OCI-LY1 (cell line): ENCODE results near the gene CLDN20.

Experiments
- H2AFZ ChIP-seq: fragments of 200-600 bp; sonication (generic), shearing (Covaris generic); 2 replicates; pipeline ENCODE4 v1.6.0; 2014; ENCODE audit warnings: antibody characterized with exemption, mild to moderate bottlenecking, low read length
- H3F3A ChIP-seq: fragments of 200-600 bp; sonication (generic), shearing (Covaris generic); 2 replicates; pipeline ENCODE4 v1.6.0; 2014; ENCODE audit warnings: mild to moderate bottlenecking, antibody characterized with exemption, low read length, moderate library complexity; ENCODE audit not compliant: insufficient read depth
- H3K27ac ChIP-seq: fragments of 200-600 bp; sonication (generic); 2 replicates; pipeline ENCODE4 v1.5.1; 2014; ENCODE audit warnings: low read length, mixed run types, mild to moderate bottlenecking, low read depth; ENCODE audit not compliant: poor library complexity, severe bottlenecking
- H3K27me3 ChIP-seq: fragments of 200-600 bp; sonication (generic); 2 replicates; pipeline ENCODE4 v1.6.0; 2014; ENCODE audit warnings: antibody characterized with exemption, mild to moderate bottlenecking, low read length, moderate library complexity; ENCODE audit not compliant: insufficient read depth
- H3K36me3 ChIP-seq: fragments of 200-600 bp; sonication (generic); 2 replicates; pipeline ENCODE4 v1.6.1; 2014; ENCODE audit warnings: mild to moderate bottlenecking, antibody characterized with exemption, low read length, moderate library complexity, mixed read lengths; ENCODE audit not compliant: insufficient read depth
- H3K4me1 ChIP-seq: fragments of 200-600 bp; sonication (generic); 2 replicates; pipeline ENCODE4 v1.5.1; 2014; ENCODE audit warnings: mild to moderate bottlenecking, low read length, moderate library complexity; ENCODE audit not compliant: insufficient read depth, severe bottlenecking
- H3K4me2 ChIP-seq: fragments of 200-600 bp; sonication (generic), shearing (Covaris generic); 2 replicates; pipeline ENCODE4 v1.6.1; 2014; ENCODE audit warnings: low read length
- H3K4me3 ChIP-seq: fragments of 200-600 bp; sonication (generic); 2 replicates; pipeline ENCODE4 v1.5.1; 2014; ENCODE audit warnings: low read length, low read depth, mild to moderate bottlenecking, mixed read lengths; ENCODE audit not compliant: poor library complexity, severe bottlenecking
- H3K79me2 ChIP-seq: fragments of 200-600 bp; shearing (Covaris generic); 2 replicates; pipeline ENCODE4 v1.6.1; 2016; ENCODE audit warnings: mixed run types, low read length, mixed read lengths; ENCODE audit not compliant: insufficient read depth
- H3K9ac ChIP-seq: fragments of 200-600 bp; sonication (generic), shearing (Covaris generic); 2 replicates; pipeline ENCODE4 v1.6.1; 2014; ENCODE audit warnings: mild to moderate bottlenecking, low read length, mixed read lengths
- H3K9me2 ChIP-seq: fragments of 200-600 bp; sonication (generic), shearing (Covaris generic); 2 replicates; pipeline ENCODE4 v1.6.1; 2014; ENCODE audit warnings: low read depth, mild to moderate bottlenecking, low read length, mixed read lengths
- H3K9me3 ChIP-seq: fragments of 200-600 bp; shearing (Covaris generic); 2 replicates; pipeline ENCODE4 v1.6.1; 2014; ENCODE audit warnings: low read length, mixed read lengths
- H4K20me1 ChIP-seq: fragments of 200-600 bp; sonication (generic), shearing (Covaris generic); 2 replicates; pipeline ENCODE4 v1.6.0; 2016; ENCODE audit warnings: mild to moderate bottlenecking, low read length; ENCODE audit not compliant: insufficient read depth
- EZH2 ChIP-seq: fragments of 200-600 bp; sonication (generic), shearing (Covaris generic); IDR thresholded peaks from 2 replicates; pipeline ENCODE4 v1.8.0; 2017; ENCODE audit warnings: borderline replicate concordance, mixed run types, mild to moderate bottlenecking, antibody characterized with exemption, low read length, moderate library complexity, mixed read lengths
- TF ChIP-seq, protein P1 (sequence below): fragments of 200-600 bp; sonication (generic), shearing (Covaris generic); IDR thresholded peaks from 2 replicates; pipeline ENCODE4 v1.5.1; 2017; ENCODE audit warnings: mild to moderate bottlenecking, antibody characterized with exemption, low read length, moderate library complexity, mixed read lengths

The CLDN20 gene

GRCh38 chr6:155297669-155298068 is 33.9 kb downstream of the CLDN20 start:
- Histone ChIP-seq H3K9me3 (no peaks in the 10 kb centered on the region), H3K79me2 (no peaks in the 10 kb centered on the region; the same call in 1 of the 2 replicates), H3K9ac (no peak overlapping the region), H2AFZ (no peak overlapping the region), H3F3A (no peaks in the 10 kb centered on the region), H3K36me3 (peaks cover 65% of the 10 kb centered on the region), H3K4me1 (no peaks in the 10 kb centered on the region), H3K9me2 (no peaks in the 10 kb centered on the region), H3K4me2 (no peak overlapping the region), H4K20me1 (no peaks in the 10 kb centered on the region), H3K27me3 (no peaks in the 10 kb centered on the region), H3K4me3 (no peak overlapping the region), H3K27ac (no peak overlapping the region)
- no peak for TF ChIP-seq EZH2
- TF ChIP-seq, protein P1, sequence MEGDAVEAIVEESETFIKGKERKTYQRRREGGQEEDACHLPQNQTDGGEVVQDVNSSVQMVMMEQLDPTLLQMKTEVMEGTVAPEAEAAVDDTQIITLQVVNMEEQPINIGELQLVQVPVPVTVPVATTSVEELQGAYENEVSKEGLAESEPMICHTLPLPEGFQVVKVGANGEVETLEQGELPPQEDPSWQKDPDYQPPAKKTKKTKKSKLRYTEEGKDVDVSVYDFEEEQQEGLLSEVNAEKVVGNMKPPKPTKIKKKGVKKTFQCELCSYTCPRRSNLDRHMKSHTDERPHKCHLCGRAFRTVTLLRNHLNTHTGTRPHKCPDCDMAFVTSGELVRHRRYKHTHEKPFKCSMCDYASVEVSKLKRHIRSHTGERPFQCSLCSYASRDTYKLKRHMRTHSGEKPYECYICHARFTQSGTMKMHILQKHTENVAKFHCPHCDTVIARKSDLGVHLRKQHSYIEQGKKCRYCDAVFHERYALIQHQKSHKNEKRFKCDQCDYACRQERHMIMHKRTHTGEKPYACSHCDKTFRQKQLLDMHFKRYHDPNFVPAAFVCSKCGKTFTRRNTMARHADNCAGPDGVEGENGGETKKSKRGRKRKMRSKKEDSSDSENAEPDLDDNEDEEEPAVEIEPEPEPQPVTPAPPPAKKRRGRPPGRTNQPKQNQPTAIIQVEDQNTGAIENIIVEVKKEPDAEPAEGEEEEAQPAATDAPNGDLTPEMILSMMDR = no peak

GRCh38 chr6:155301867-155302266 is 38.1 kb downstream of the CLDN20 start:
- no peaks in the 10 kb centered on the region for H3K9me3 ChIP-seq
- H3K27me3 ChIP-seq = no peaks in the 10 kb centered on the region
- no peak overlapping the region for H2AFZ ChIP-seq
- H3K4me2 ChIP-seq = no peak overlapping the region
- no peaks in the 10 kb centered on the region for H3K4me1 ChIP-seq
- H3K27ac ChIP-seq = no peak overlapping the region
- H3F3A ChIP-seq = peaks cover 6% of the 10 kb centered on the region; the same call in 1 of the 2 replicates
- no peaks in the 10 kb centered on the region; the same call in 1 of the 2 replicates for H3K79me2 ChIP-seq
- no peaks in the 10 kb centered on the region for H4K20me1 ChIP-seq
- H3K9ac ChIP-seq = no peak overlapping the region
- H3K9me2 ChIP-seq = no peaks in the 10 kb centered on the region
- no peak overlapping the region for H3K4me3 ChIP-seq
- no peak for TF ChIP-seq EZH2
- TF ChIP-seq, protein P1 = no peak
- H3K36me3 ChIP-seq = peaks cover 64% of the 10 kb centered on the region

DNA sequence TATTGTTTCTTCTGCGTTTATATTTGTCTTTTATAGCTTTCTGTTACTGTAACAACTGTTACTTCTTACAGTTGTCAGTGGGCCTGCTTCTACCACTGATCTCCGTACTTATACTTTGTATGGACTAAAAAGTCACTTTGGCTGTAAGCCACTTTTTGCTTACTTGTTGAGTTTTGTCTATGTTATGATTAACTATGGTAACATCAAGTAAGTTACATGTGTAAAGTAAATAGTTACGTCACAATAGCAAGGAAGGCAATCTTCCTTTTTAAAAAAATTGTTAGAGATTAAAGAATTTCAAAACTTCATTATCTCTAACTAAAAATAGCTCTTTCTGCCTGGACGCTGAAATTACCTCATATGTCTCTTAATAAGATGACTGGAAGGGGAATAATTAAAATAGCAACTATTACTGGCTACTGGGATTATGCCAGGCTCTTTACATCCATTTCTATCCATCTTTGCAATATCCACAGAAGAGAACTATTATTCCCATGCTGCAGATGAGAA is 39.6 kb downstream of the CLDN20 start:
- no peak overlapping the region for H3K9ac ChIP-seq
- no peaks in the 10 kb centered on the region for H3K4me1 ChIP-seq
- TF ChIP-seq, protein P1 = no peak
- no peak for TF ChIP-seq EZH2
- H3K36me3 ChIP-seq = peaks cover 67% of the 10 kb centered on the region
- H3K79me2 ChIP-seq = no peaks in the 10 kb centered on the region
- H3K27ac ChIP-seq = no peak overlapping the region
- H2AFZ ChIP-seq = no peak overlapping the region
- no peaks in the 10 kb centered on the region for H3K9me3 ChIP-seq
- H3K27me3 ChIP-seq = no peaks in the 10 kb centered on the region
- H3K4me3 ChIP-seq = no peak overlapping the region
- H3K4me2 ChIP-seq = no peak overlapping the region
- no peaks in the 10 kb centered on the region for H4K20me1 ChIP-seq
- H3F3A ChIP-seq = peaks cover 6% of the 10 kb centered on the region; the same call in 1 of the 2 replicates
- H3K9me2 ChIP-seq = no peaks in the 10 kb centered on the region
